D721Med (cell line): ENCODE results near the gene PRIMPOL.
"Not testable (repeated sequence)": the region's sequence is repeated elsewhere in the genome, so short reads cannot be mapped to it uniquely, and the experiment has no call there.

Experiments
- DNase-seq: peaks from one replicate; pipeline ENCODE4 v3.0.0; 2011; ENCODE audit warnings: low spot score; ENCODE audit not compliant: insufficient read length
- FAIRE-seq: peaks from 2 replicates; lab custom pipeline; 2011; peaks lifted over from hg19 to GRCh38; lab: Jason Lieb, UNC
- TF ChIP-seq, protein P1 (sequence below): IDR thresholded peaks from 2 replicates; pipeline ENCODE4 v1.5.1; 2012; ENCODE audit warnings: mild to moderate bottlenecking, control low read depth; ENCODE audit not compliant: insufficient read depth; ENCODE audit errors: missing control alignments

Gene PRIMPOL

DNA sequence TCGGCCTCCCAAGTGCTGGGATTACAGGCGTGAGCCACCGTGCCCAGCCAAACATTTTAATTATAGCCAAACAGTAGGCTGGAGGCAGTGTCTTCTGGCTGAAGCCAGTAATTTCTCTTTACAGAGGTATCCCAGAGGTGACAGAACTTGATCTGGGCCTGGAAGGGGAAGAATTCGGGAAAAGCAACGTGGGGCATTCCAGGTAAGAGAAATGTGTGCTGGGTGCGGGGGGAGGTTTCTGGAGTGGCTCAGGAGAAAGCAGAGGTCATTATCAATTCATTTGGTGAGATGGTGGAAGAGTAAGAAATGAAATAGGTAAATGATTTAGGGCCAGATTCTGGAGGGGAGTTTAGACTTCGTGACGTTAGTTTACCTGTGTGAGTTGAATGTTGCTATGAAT is 2.4 kb downstream of the PRIMPOL start:
- DNase-seq = no peak
- TF ChIP-seq, protein P1, sequence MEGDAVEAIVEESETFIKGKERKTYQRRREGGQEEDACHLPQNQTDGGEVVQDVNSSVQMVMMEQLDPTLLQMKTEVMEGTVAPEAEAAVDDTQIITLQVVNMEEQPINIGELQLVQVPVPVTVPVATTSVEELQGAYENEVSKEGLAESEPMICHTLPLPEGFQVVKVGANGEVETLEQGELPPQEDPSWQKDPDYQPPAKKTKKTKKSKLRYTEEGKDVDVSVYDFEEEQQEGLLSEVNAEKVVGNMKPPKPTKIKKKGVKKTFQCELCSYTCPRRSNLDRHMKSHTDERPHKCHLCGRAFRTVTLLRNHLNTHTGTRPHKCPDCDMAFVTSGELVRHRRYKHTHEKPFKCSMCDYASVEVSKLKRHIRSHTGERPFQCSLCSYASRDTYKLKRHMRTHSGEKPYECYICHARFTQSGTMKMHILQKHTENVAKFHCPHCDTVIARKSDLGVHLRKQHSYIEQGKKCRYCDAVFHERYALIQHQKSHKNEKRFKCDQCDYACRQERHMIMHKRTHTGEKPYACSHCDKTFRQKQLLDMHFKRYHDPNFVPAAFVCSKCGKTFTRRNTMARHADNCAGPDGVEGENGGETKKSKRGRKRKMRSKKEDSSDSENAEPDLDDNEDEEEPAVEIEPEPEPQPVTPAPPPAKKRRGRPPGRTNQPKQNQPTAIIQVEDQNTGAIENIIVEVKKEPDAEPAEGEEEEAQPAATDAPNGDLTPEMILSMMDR = no peak
- no peak for FAIRE-seq

- not testable (repeated sequence) for FAIRE-seq, DNase-seq
These were observed 3.1 kb downstream of the PRIMPOL start for GRCh38 chr4:184652681-184653080.

DNA sequence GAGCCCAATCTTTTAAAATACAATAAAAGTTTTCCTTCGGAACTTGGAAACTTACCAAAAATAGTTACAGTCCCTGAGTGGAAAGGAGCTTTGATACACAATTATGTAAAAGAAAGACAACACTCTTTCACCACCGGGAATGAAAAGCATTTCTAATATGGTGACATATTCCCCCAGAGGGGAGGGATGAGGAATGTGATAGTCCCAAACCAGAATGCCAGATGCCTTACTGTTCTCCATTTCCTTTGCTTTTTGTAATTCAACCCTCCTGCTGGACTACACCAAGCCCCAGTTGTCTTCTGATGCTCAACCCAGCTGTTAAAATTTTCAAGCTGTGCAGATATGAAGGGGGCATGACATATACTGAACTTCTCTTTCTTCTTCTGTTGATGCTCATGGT is 4.1 kb downstream of the PRIMPOL start:
- TF ChIP-seq, protein P1 = no peak
- DNase-seq = no peak
- no peak for FAIRE-seq

DNA sequence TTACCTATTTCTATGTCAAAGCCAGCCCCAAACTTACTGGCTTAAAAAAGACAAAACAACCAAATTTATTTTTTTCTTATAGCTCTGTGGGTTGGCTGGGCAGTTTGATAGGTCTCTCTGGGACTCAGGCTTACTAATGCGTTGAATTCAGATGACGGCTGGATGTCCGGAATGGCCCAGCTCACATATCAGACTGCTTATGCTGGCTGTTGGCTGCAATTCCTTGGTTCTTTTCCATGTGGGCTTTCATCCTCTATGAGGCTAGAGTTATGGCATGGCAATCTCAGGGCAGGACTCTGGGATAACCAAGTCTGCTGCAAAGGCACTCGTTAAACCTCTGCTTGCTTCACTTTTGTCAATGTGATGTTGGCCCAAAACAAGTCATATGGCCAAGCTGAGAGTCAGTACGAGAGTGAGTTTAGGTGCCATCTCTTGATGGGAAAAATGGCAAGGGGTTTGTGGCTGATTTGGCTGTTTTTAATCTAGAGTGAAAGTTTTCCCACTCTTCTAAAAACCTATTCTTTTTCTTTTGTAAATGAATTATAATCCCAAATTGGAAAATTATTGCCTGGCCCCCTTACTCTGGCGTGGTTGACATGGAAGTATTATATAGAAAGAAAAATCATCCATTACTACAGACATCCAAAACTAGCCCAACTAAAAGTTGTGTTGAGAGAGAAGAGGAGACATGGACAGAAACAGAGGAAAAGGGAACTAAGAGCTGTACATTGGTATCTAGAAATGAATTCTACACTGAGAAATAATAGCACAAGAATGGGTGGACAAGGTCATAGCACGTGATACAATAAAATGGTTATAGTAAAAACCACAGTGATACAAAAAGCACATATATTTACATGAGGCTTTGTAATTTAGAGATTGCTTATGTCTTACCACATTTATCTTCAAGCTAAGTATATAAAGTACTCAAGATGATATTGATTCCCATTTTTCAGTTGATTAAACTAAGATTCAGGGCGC is 6.6 kb downstream of the PRIMPOL start:
- DNase-seq (no peak), FAIRE-seq (no peak)
- TF ChIP-seq, protein P1 = no peak

DNA sequence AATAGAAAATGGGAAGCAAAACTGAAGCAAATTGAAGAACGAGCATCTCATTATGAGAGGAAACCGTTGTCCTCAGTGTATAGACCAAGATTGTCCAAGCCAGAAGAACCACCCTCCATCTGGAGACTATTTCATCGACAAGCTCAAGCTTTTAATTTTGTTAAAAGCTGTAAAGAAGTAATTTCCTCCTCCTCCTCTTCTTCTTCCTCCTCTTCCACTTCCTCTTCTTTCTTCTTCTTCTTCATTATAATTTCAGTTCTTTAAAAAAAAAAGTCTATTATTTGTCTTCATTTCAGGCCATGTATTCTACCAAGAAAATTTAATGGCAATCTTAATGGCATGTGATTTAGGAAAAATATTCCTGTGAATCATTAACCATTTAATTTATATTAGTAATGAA is 7.6 kb downstream of the PRIMPOL start:
- TF ChIP-seq, protein P1 = no peak
- DNase-seq (no peak), FAIRE-seq (no peak)

- FAIRE-seq, DNase-seq: not testable (repeated sequence)
These were observed 8.3 kb downstream of the PRIMPOL start for GRCh38 chr4:184657820-184658219.

DNA sequence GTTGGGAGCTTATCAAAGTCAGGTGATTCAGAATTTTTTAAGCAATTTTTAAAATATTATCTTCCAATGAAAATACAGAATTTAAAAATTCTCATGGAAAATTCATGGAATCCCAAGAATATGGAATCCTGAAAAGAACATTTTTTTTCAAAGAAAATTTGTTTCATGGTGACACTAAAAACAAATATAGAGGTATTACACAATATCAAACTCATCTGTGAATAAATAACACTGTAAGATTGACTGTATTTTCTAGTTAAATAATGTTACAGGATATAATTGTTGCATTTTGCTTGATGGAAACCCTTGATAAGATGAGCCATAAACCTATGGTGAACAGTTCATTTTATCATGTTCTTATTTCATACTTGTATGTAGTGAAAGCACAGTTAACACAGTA is 11.4 kb downstream of the PRIMPOL start:
- TF ChIP-seq, protein P1 = no peak
- no peak for FAIRE-seq
- no peak for DNase-seq

DNA sequence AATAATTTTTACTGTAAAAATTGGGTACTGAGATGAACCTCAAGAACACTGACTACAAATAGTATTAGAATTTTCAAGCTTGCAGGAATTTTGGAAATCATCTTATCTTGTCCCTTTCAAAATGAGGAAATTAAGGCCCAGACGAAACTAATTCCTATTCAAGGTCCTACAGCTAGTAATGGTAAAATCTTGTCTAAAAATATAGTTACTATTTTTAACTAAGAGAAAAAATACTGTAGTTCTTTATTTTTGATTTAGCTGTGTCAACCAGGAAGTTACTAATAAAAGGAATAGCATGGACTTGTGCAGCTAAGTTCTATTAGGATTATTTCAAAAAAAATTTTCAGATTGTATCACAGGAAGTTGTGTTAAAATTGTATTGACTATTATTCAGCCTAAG is 12.7 kb downstream of the PRIMPOL start:
- DNase-seq (no peak), FAIRE-seq (no peak)
- TF ChIP-seq, protein P1 = no peak
